SH-SY5Y (cell line): ENCODE measurements around the gene MGAT5.

Experiments
- GATA2 ChIP-seq: IDR thresholded peaks from 2 replicates; pipeline ENCODE4 v1.6.1; 2011; ENCODE audit warnings: mild to moderate bottlenecking, low read depth, low read length
- GATA3 ChIP-seq: IDR thresholded peaks from 2 replicates; pipeline ENCODE4 v1.6.1; 2011; ENCODE audit warnings: low read depth, mild to moderate bottlenecking, low read length, moderate library complexity

- no peak for TF ChIP-seq GATA2
- no peak for TF ChIP-seq GATA3
Measured at GRCh38 chr2:134308474-134309385, 54.9 kb downstream of the MGAT5 start.
